Measurements from ENCODE around the gene CERKL.

The CERKL gene

DNA sequence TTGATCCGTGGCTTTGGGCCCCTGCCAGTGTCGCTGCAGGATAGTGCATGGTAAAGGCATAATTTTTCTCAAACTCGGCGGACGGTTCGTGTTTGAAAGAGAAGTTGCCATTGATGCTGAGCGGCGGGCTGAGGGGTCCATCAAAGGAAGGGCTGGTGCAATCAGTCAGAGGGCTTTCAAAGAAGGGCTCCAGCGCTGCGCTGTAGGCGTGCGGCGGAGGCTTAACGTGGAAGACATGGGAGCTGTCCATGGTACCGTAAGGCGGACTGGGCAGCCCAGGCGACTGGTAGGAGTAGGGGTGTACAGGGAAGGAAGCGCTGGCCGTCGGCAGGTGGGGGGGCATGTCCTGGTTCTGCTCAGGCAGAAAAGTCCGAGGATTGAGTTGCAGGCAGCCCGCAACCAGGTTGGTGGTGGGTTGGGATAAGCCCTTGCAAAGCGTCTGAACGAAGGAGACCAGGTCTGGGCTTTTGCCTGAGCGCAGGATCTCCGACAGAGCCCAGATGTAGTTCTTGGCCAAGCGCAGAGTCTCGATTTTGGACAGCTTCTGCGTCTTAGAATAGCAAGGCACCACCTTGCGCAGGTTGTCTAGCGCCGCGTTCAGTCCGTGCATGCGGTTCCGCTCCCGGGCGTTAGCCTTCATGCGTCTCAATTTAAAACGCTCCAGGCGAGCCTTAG lies 21.1 kb upstream of the CERKL start:
- peak; percentile 76 for DNase-seq

DNA sequence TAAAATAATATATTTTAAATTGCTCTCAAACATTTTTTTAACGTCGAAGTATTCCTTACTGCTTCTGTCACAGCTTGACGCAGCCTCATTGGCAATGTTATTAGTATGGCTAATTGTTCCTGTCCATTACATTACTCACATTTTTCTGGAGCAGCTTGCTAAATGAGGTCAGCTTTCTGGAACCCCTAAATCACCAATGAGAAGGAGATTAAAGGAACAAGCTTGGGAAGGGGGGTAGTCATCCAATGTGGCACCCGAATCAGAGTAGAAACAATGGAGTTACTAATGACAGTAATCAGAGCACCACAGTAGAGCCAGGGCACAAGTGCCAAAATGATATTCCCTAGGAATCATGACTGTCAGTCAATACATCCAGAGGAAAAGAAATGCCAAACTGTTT lies 18.3 kb upstream of the CERKL start:
- no peak for DNase-seq

DNA sequence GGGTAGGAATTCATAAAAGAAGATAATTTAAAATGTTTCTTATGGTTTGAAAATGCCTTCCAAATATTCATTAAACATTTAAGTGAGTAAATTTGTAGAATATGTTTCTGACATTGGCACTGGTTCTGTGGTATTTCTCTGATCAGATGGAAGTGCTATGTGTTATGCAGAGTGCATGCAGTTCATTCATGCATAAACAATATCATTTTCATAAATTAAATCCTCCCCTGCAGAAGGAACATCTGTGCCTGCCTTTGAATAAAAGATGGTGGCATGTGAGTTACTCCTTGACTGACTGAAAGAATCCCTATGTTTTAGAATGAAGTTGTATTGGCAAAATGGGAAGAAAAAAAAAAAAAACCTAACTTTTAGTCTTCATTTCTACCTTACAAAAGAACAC lies 17.6 kb upstream of the CERKL start:
- no peak for DNase-seq

DNA sequence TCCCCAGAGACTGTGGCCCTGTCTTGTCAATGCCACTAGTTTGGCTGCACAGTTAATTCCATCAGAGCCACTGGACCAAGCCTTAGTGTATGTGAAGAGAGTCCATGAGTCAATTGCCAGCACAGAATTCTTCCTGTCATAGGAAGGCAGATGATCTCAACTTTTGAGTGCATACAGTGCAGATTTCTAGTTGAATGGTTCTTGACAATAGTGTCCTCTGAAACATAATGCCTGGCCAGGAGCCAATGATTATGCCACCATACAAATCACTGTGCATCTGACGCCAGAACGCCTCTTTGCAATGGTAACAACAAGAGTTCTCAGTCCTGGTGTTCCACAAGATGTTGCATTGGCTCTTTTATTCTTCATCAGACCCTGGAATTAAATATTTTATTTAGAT lies 16.3 kb upstream of the CERKL start:
- DNase-seq, result no peak

DNA sequence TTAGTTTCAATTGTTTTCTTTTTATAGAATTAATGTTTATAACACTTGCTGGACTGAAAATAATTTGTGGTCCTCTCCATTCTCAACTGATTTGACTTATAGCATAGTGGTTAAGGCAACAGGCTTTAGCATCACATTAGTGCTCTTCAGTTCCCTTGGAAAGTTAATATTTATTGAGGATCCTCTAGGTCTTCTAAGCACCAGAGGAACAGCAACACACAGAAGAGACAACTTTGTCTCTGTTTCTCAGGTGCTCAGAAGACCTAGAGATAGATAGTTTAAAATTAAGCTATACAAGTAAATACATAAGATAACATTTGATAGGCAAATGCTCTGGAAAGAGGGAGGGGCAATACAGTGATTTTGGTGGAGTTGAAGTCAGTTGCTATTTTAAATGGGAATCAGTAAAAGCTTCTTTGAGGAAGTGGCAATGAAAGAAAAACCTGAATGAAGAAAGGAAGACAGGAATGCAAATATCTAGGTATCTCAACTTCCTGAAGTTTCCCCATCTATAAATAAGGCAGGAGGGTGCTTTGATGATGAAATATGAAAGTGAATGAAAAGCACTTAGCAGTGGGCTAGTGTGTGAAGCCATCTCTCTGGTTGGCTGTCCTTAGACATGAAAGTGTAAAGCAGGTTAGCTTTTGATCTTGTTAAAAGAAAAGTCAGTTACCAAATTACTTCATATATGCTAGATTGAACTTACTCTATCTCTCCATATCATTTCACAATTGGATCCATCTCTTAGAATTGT lies 15.5 kb upstream of the CERKL start:
- no peak for DNase-seq

DNA sequence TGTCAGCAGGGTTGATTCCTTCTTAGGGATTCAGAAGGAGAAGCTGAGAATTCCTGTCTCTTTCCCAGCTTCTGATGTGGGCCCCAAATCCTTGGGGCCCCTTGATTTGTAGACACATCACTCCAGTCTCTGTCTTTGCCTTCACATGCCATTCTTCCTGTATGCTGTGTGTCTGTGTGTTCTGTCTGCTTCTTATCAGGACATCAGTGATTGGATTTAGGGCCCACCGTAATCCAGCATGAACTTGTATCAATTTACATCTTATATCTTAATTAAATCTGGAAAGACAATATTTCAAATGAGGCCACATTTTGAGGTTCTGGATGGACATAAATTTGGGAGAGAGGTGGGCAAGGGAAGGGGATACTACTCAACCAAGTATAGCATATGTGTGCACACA lies 13.7 kb upstream of the CERKL start:
- DNase-seq, result no peak

DNA sequence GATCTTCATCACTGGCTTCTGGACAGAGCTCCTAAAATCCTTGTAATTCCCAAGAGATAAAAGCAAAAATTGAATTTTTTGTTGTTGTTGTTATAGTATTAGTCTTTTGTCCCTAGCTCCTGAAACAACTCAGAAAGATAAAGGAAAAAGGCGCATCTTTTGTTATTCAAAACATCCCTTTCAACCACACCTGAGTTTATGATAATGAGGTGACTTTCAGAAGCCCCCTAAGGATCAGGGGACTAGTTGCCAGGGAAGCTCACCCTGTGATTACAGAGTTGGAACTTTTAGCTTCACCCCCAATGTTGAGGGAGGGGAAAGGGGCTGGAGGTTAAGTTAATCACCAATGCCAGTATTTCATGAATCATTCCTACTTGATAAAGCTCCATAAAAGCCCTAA lies 10.3 kb upstream of the CERKL start:
- no peak for DNase-seq

DNA sequence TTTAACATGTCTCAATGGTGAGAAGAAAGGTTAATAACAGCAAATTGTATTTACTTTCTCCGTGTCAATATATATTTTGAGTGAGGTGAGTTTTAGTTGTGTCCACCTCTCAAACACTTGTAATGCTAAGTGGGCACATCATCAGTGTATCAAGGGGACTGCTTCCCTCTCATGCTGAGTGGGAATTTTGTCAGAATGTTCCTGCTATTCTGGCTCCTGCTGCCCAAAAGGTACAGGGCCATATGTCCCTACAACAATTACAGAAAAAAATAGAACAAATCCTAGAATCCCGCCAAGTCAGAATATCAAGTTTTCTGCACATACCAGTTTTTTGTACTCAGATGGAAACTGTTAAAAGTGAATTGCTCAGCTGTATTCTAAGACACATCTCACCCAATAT lies 5.4 kb upstream of the CERKL start:
- DNase-seq, result no peak

DNA sequence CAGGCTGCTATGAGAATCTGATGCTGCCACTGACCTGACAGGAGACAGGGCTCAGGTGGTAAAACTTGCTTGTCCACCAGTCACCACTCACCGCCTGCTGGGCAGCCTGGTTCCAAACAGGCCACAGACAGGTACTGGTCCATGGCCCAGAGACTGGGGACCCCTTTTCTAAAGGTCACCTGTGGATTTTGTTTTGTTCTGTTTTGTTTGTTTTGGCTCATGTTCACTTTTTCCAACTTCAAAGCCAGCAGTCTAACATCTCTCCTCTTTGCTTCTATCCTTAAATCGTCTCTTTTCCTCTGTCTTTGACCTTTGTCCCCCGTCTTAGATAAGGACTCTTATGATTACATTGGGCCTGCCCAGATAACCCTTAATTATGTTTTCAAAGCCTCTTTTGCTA lies 3.3 kb upstream of the CERKL start:
- no peak for DNase-seq

DNA sequence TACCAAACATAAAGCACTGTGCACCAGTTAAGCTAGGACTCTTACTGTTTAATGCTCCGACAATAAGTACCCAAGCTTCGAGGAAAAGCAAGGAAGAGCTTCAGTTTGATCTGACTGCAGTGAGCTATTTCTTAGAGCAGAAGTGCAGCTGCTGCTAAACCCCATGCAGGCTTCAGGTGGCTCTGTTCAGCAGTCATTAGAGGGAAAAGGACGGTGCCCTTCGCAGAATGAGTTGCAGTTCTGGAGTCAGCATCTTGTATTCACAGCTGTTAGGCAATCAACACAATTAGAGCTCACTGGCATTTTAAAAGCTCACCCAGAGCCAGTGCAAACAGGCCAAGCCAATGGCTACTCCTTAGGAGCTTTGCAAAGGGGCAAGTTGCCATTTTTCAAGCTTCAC lies 1.5 kb upstream of the CERKL start:
- no peak for DNase-seq

DNA sequence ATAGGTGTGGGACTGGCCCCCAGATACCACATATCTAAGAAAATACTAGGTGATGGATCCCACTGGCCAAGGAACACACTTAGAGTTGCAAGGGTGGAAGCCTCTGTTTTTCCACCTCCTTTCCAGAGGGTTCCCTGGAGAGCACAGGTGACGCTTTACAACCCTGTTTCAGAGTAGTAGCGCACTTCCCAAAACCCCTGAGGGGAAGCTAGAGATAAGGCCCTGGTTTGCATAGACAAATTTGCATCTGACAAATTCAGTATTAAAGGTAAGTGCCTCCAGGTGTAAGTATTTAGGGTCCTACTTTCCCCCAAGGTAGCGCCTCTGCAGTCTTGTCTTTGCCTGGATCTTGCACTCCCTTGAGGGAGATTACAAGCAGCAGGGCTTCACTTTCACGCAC lies 474 bp upstream of the CERKL start:
- DNase-seq, result no peak

DNA sequence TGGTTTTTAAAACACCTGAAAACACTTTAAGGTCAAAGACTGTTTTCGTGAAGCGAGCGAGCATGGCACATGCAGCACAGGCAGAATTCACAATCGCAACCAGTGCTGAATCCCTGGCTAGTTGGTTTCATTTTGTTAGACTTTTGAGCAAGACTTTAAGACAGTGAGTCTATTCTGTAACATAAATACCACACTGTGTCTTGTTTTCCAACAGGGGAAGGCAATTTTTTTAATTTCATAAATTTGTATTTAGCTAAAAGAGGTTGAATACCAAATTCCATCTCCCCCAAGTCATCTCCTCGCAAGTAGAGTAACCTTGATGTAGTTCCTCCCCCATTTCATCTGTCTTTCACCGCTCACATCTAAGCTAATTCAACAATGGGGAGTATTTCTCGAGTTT lies 1.4 kb downstream of the CERKL start:
- DNase-seq, result no peak

DNA sequence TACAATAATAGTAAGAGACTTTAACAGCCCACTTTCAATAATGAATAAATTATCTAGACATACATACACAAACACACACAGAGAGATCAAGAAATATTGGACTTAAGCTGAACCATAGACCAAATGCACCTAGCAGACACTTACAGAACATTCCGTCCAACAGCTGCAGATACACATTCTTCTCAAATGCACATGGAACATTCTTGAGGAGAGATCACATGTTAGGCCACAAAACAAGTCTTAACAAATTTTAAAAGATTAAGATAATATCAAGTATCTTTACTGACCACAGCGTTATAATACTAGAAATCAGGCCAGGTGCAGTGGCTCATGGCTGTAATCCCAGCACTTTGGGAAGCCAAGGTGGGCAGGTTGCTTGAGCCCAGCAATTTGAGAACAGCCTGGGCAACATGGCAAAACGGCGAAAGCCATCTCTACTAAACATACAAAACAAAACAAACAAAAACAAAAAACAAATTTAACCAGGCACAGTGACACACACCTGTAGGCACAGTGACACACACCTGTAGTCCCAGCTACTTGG lies 7.4 kb downstream of the CERKL start:
- no peak for DNase-seq

DNA sequence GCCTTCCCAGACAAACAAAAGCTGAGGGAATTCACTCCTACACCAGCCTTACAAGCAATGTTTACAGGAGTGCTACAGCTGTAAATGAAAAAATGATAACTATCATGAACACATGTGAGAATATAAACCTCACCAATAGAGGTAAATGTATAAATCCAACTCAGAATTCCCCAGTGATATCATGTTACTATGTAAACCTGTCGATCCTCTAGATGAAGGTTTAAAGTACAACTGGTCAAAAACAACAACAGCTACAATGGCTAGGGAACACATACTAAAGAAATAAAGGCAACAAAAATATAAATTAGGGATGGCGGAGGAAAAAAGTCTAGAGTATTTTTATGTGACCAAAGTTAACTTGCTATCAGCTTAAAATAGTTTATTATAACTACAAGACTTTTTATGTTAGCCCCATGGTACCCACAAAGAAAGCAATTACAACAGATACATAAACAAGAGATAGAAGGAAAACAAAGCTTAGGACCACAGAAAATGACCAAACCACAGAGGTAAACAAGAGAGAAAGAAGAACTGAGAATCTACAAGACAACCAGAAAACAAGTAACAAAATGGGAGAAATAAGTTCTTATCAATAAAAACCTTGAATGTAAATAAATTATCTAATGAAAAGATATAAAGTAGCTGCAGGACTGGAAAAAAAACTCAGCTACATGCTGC lies 8.3 kb downstream of the CERKL start:
- DNase-seq, result no peak

DNA sequence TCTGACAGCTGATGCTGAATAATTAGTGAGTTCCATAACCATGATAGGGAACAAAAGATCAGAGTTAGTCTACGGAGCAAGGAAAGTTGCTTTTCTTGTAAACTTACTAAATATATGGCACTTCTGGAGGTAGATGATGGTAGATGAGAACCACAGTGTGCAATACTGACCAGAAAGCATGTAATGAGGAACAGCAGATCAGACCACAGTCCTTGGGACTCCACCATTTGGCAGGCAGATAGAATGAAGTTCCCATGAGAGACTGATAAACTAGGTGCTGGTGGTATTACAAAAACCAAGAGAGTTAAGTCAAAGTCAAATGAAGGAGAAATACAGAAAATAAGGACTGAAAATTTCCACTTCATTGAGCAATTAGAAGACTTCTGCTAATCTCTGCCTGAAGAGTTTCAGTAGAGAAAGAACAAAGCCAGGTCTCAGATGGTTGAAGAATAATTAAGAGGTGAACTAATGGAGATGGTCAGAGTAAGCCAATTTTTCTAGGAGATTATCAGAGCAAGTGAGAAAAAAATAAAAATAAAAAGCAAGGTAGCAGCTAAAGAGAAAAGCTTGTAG lies 10.4 kb downstream of the CERKL start:
- no peak for DNase-seq

DNA sequence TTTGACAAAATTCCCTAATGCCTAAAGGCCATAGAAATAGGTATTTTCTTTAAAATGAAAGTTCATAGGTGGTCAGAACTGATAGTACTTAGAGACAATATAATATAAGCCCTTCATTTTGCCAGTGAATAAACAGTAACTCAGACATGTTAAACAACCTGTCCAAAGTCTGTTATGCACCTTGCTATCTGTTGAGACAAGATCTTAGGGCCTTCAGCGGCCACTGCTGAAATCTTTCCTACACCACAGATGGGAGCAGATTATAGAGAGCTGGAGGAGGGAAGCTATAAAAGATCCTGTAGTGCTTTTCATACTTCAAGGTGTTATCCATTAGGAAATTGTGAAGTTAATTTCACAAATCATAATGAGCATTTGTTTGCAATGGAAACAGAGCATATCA lies 13.8 kb downstream of the CERKL start:
- DNase-seq, result no peak

DNA sequence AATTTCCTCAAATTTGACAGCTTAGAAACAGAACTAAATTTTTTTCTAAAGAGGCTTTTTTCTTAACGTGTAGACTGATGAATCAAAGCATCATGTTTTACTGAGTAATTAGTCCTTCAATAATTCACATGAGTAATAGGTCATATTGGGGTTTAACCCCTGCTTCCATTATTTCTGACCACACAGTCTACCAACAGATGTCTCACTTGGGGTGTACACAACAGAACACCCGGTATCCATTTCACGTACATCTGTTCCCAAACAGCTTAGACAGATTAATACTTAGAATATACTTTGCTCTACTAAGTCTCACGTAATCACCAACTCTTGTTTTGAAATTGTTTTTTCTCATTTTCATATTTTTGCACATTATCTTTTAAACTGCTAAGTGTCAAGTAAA lies 14.8 kb downstream of the CERKL start:
- no peak for DNase-seq

DNA sequence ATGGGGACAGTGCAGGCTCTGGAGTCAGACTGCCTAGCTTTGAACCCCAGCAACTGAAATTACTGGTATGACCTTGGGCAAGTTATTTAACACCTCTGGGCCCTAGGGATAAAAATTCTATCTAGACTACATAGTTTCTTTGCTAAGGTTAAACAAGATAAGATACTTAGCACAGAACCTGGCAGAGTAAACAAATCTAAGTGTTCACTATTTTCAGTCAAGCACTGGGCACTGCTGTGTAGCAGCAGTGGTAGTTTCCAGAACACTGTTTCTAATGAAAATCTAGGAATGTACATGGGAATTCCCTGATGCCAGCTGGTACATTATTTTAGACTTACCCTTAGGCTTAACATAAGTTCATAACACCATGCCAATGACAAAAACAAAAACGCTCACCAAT lies 17.2 kb downstream of the CERKL start:
- no peak for DNase-seq

DNA sequence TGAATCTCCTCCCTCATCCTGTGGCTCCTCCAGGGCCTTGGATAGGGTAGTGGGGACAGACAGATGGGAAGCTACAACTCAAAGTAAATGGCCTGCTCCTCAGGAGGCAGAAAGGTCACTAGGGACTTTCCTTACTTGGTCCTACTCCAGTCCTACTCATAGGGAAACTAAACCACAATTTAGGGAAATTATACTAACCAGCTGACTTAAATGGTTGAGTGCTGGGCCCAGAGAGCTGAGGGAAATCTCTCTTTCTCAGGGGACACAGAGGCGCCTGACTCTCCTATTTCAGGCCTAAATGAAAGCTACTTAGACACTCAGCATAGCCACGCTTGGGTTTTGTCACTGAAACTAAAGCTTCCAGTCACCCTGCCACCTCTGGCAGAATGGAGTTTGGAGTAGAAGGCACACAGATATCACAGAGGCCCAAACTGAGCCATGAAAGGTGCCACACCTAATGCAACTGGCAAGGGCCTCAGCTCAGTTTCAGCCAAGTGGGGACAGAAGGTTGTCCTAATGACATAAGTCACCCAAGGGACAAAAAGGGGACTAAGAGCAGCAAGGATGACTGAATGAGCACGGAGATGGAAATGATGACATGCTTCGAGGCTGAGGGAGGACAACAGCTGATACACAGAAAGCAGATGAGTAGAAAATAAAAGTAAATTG lies 24.0 kb downstream of the CERKL start:
- DNase-seq, result no peak

DNA sequence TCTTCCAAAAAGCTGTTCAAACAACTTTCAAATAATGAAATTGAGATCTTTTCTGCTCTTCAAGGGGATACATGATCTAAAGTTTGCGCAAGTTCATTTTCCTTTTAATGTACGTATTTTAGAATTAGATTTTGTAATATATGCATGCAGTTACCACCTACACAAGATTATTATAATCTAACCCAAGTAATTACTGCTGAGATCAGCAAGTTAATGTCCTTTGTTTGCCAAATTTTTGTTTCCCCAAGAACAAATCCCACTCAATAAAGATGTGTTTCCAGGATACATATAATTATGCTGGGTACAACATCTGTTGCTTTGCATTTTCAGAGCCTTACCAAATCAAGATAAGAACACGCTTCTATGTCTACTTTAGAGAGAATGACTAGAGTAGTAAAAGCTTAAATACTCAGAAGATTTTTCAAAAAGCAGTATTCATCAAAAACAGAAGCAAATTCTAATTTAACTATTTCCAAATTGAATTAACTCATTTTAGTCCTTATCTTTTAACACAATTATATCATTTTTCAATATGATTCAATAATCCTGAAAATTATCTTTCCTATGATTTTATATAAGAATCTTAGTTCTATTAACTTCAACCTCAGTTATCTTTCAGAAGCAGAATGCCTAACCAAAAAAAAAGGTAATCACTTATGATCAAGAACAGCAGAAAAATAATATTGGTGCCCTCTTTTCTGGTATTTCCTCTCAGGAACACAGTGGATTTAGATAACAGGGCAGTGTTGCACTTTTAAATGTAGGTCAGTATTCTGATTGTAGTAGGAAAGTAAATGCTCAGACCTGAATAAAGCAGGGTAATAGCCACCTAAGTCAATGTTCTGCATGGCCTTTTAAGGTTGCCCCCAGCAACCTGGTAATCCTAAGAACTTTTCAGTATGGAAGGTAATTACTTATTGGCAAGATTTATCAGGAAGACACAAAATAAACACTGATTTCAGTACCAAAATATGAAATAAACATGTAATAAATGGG lies 28.0 kb downstream of the CERKL start:
- no peak for DNase-seq

DNA sequence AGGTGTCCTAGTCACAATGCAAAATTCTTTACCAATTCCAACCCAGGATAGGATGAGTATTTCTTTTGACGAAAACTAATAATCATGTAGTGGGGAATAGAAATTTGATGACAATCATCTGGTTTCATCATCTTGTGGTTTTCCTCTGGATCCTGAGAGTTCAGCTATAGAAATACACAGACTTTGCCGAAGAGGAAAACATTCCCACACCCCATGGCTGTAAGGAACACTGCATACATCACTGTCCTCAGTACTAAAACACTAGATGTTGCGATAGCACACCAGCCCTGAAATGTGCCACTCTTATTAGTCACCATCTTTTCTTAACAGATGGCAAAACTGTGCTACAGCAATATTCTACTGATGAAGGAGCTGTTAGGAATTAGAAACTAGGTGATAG lies 29.4 kb downstream of the CERKL start:
- no peak for DNase-seq

DNA sequence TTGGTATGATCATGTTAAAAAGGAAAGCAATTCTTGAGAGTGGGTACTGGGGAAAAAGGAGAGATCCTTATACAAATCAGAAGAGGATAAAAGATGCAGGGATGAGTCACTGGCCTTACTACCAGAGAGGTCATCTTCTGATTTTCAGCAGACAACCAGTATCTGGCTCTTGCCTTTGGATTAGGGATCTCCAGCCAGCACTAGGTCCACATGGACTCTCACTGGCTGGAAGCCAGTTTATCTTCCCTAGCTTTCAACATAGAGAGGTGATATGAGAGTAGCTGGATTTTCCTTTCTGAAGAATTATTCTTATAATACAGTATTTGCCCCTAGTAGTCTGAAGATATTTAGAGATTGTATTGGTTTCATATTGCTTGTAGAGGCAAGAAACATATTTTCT lies 30.2 kb downstream of the CERKL start:
- DNase-seq, result no peak

Data from activated effector memory CD4-positive, alpha-beta T cell treated with anti-CD3 and anti-CD28 coated beads, Interleukin-2, amount 50 U/mL, for 16 hours (primary cell).